Breast epithelium (tissue), 4 donors: ENCODE results near the gene ACER3. TPM values are rescaled to one million over a fixed set of nuclear protein-coding genes. Genes with fewer than 3 reads are reported as not detected.
A peak's percentile ranks its signal among the peaks of the same experiment; 100 is the strongest.
"Not testable (repeated sequence)": the region's sequence is repeated elsewhere in the genome, so short reads cannot be mapped to it uniquely, and the experiment has no call there.

ENCODE experiments used
- DNase-seq, 2 donors: peaks; one replicate each; pipeline ENCODE4 v3.0.0-alpha.2; 2019; ENCODE audit warnings: low spot score in 2 of 2
- H3K27ac ChIP-seq, 2 donors: fragments of 200-600 bp; sonication (generic) in 1 of 2; one replicate each; pipeline ENCODE4 v1.5.1; 2016 to 2019; ENCODE audit warnings: mild to moderate bottlenecking in 1 of 2
- H3K27me3 ChIP-seq, 2 donors: fragments of 200-600 bp; sonication (generic) in 1 of 2; one replicate each; pipeline versions ENCODE4 v1.5.1 to v1.6.0; 2017 to 2019; ENCODE audit warnings: control low read depth in 1 of 2, mild to moderate bottlenecking in 1 of 2
- H3K36me3 ChIP-seq: fragments of 200-600 bp; one replicate; pipeline ENCODE4 v1.5.1; 2019
- H3K4me1 ChIP-seq, 2 donors: fragments of 200-600 bp; sonication (generic); one replicate each; pipeline ENCODE4 v1.5.1; 2016 to 2019; ENCODE audit warnings: control low read depth in 1 of 2
- H3K4me3 ChIP-seq, 3 donors: fragments of 200-600 bp; sonication (generic); 1 replicate in 2 of 3; 2 replicates in 1 of 3; pipeline ENCODE4 v1.5.1; 2016 to 2019; ENCODE audit warnings: mild to moderate bottlenecking in 3 of 3, moderate library complexity in 2 of 3
- H3K9me3 ChIP-seq, 2 donors: fragments of 200-600 bp; sonication (generic) in 1 of 2; one replicate each; pipeline ENCODE4 v1.5.1; 2016 to 2019; ENCODE audit warnings: control low read depth in 1 of 2
- POLR2A ChIP-seq: fragments of 450-650 bp; IDR thresholded peaks from one replicate; pipeline ENCODE4 v1.6.1; 2016; ENCODE audit warnings: antibody characterized with exemption, mild to moderate bottlenecking, moderate library complexity
- POLR2AphosphoS5 ChIP-seq, 3 donors: sonication (generic); formaldehyde crosslinking; IDR thresholded peaks; one replicate each; pipeline ENCODE4 v1.6.1; 2017; ENCODE audit warnings: antibody characterized with exemption in 3 of 3
- intact Hi-C: fragments of 100-400 bp; cut with DNase I; formaldehyde crosslinking; loops from one replicate; pipeline ENCODE4 v1.15.1; 2023; ENCODE audit warnings: low total_unique reads
- total RNA-seq, 3 donors: library from RNA; depleted of rRNA; stranded (reverse); fragments of >200 nt; gene quantifications; one replicate each; pipeline ENCODE4 v1.1.0, GENCODE V29; 2016
- TF ChIP-seq, protein P1 (sequence below), 3 donors: fragments of 450-650 bp; IDR thresholded peaks; one replicate each; pipeline ENCODE4 v1.5.1; 2016 to 2017; ENCODE audit warnings: antibody characterized with exemption in 3 of 3, mild to moderate bottlenecking in 3 of 3, moderate library complexity in 3 of 3

Gene ACER3
- total RNA-seq: 10 to 100 TPM in 2 of 3 donors, 1 to 10 TPM in 1; 8.2 to 35.2 (median 12.9) TPM

DNA sequence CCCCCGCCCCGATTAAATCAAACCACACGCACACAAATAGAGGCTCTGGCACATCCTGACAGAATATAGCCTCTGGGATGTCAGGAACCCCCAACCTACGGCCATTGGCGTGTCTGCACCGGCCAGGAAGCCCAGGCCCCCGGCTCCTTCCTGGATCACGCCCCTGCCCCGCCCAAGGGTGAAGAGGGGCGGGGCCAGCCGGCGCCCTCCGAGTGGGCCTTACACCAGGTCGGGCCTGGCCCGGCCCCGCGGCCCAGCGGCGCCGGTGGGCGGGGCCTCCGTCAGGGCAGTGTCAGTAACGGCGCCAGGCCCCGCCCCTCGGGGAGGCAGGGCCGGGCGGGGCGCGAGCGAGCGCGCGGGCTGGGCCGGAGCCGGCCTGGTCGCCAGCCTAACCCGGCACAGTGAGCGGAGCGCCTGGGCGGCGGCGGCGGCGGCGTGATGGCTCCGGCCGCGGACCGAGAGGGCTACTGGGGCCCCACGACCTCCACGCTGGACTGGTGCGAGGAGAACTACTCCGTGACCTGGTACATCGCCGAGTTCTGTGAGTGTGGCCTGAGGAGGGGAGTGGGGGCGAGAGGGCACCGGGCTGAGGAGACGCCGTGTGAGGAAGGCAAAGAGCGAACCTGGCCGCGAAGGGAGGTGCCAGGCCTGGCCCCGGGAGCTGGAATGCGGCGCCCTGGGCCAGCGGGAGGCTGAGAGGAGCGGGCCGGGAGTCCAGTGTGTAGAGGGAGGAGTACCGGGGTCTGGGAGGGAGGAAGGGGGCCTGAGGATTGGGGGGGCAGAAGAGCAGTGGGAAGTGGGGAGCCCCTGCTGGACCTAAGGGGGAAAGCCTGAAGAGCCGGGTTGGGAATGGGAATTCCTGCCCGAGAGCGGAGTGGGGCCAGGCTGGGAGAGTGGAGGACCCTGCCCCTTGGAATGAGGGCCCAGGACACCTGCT, at the start of gene ACER3:
TSS of gene ACER3 (plus strand) at position 380 of the 937 bp plus-strand sequence. CDS start at position 439, 59 bp downstream.
- intact Hi-C loops: loop anchor here (5.0 kb wide), 1 partner anchor 161 kb away; no protein-coding TSS in a partner anchor
- Histone ChIP-seq H3K4me1 (no peaks in the 10 kb centered on the region), H3K27ac (peak within 1 kb of the TSS; percentile 82 to 86), H3K27me3 (no peaks in the 10 kb centered on the region), H3K9me3 (no peaks in the 10 kb centered on the region), H3K36me3 (no peaks in the 10 kb centered on the region), H3K4me3 (peak within 1 kb of the TSS; percentile 66 to 74 (median 70))
- TF ChIP-seq, protein P1, sequence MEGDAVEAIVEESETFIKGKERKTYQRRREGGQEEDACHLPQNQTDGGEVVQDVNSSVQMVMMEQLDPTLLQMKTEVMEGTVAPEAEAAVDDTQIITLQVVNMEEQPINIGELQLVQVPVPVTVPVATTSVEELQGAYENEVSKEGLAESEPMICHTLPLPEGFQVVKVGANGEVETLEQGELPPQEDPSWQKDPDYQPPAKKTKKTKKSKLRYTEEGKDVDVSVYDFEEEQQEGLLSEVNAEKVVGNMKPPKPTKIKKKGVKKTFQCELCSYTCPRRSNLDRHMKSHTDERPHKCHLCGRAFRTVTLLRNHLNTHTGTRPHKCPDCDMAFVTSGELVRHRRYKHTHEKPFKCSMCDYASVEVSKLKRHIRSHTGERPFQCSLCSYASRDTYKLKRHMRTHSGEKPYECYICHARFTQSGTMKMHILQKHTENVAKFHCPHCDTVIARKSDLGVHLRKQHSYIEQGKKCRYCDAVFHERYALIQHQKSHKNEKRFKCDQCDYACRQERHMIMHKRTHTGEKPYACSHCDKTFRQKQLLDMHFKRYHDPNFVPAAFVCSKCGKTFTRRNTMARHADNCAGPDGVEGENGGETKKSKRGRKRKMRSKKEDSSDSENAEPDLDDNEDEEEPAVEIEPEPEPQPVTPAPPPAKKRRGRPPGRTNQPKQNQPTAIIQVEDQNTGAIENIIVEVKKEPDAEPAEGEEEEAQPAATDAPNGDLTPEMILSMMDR (IDR thresholded peaks at IDR 0.05): no peak
- TF ChIP-seq POLR2AphosphoS5 (IDR thresholded peaks at IDR 0.05) (peak; percentile 31 to 57 (median 44)), POLR2A (no peak)
- DNase-seq: peak; percentile 83 to 90

DNA sequence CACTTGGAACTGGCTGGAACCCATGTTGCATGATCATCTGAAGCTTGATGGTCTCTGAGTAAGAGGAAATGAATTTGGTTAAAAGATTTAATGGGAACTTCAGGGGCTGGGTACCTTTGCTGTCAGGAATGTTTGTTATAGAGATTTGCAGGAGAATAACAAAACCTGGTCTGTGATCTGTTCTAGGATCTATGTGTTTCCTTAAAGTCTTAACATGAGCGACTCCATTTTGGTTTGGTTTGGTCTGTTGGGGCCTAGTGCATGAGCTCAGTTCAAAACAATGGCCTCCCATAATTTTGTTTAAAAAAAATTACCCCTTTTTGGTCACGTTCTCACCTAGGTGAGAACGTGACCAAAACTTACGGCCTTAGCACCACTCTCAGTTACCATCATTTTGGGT, 49.5 kb upstream of the ACER3 start:
- Histone ChIP-seq H3K36me3 (no peaks in the 10 kb centered on the region), H3K27me3 (no peaks in the 10 kb centered on the region), H3K4me3 (no peak overlapping the region), H3K4me1 (no peaks in the 10 kb centered on the region), H3K27ac (no peak overlapping the region), H3K9me3 (peaks cover 10 to 13% of the 10 kb centered on the region in 2 donors)
- TF ChIP-seq POLR2A (no peak), POLR2AphosphoS5 (IDR thresholded peaks at IDR 0.05) (no peak)
- TF ChIP-seq, protein P1 (IDR thresholded peaks at IDR 0.05): no peak
- intact Hi-C loops: loop anchor here (10.0 kb wide), 1 partner anchor 254 kb away; the partner anchor contains the start of gene CAPN5
- DNase-seq: peak in 1 of 2 donors; percentile 10

- peaks cover 10 to 17% of the 10 kb centered on the region in 2 donors for H3K9me3 ChIP-seq
- no peak for TF ChIP-seq POLR2AphosphoS5 (IDR thresholded peaks at IDR 0.05)
- TF ChIP-seq, protein P1 (IDR thresholded peaks at IDR 0.05): no peak
- no peak for DNase-seq
- H3K4me3 ChIP-seq: no peak overlapping the region
- H3K27ac ChIP-seq: no peak overlapping the region
- no peaks in the 10 kb centered on the region for H3K4me1 ChIP-seq
- intact Hi-C loops: loop anchor here (10.0 kb wide), 1 partner anchor 250 kb away; the partner anchor contains the start of gene CAPN5
- no peaks in the 10 kb centered on the region for H3K27me3 ChIP-seq
- H3K36me3 ChIP-seq: no peaks in the 10 kb centered on the region
Measured at GRCh38 chr11:76814414-76814813, 46.3 kb upstream of the ACER3 start.

- H3K9me3 ChIP-seq: peaks cover 10 to 17% of the 10 kb centered on the region in 2 donors
- not testable (repeated sequence) for H3K27ac ChIP-seq, H3K36me3 ChIP-seq, H3K4me1 ChIP-seq, DNase-seq, H3K27me3 ChIP-seq, H3K4me3 ChIP-seq
- intact Hi-C loops: loop anchor here (10.0 kb wide), 1 partner anchor 249 kb away; the partner anchor contains the start of gene CAPN5
Measured at GRCh38 chr11:76815678-76816077, 45.0 kb upstream of the ACER3 start.

DNA sequence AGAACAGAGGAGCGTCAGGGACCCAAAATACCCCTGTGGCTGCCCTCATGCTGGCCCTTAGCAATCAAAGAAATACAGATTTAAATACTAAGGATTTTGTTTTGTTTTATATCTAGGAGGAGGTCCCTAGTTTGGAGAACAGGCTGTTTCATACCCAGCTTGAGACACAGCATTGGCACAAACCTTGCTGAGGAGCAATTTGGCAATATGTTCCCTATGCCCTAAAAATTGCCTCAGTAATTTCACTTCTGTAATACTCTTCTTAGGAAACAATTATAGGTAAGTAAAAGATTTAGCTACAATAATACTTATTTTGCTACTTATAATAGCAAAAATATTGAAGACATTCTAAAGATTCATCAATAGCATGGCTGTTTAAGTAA, 40.5 kb upstream of the ACER3 start:
- Histone ChIP-seq H3K9me3 (peaks cover 8 to 14% of the 10 kb centered on the region in 2 donors), H3K4me3 (no peak overlapping the region), H3K27me3 (no peaks in the 10 kb centered on the region), H3K27ac (no peak overlapping the region), H3K4me1 (peaks cover 0 to under 1% of the 10 kb centered on the region in 2 donors), H3K36me3 (no peaks in the 10 kb centered on the region)
- intact Hi-C loops: no loop called here
- TF ChIP-seq POLR2A: no peak
- TF ChIP-seq POLR2AphosphoS5 (IDR thresholded peaks at IDR 0.05): no peak
- TF ChIP-seq, protein P1 (IDR thresholded peaks at IDR 0.05): no peak
- no peak for DNase-seq

- H3K36me3 ChIP-seq, H3K27me3 ChIP-seq, H3K27ac ChIP-seq, intact Hi-C loops, H3K4me1 ChIP-seq, DNase-seq, H3K9me3 ChIP-seq, H3K4me3 ChIP-seq: not testable (repeated sequence)
Measured at GRCh38 chr11:76821396-76821795, 39.3 kb upstream of the ACER3 start.
